Measurements from ENCODE around the gene CCSER2. TPM values are rescaled to one million over a fixed set of nuclear protein-coding genes. Genes with fewer than 3 reads are reported as not detected.

Gene CCSER2
- total RNA-seq, 1 experiment from 2014 or later: 23.1 TPM

GRCh38 chr10:84401854-84402611 is 73.6 kb downstream of the CCSER2 start:
- no peak for TF ChIP-seq CTCF (IDR thresholded peaks at IDR 0.05; ENCODE audit: insufficient read depth in 1 of 2, low read depth in 1 of 2, low read length in 1 of 2, severe bottlenecking in 1 of 2, unreplicated experiment in 1 of 2)
- no peak for DNase-seq
- Histone ChIP-seq H3K27me3 (replicated peaks; ENCODE audit: control insufficient read depth, insufficient read depth, low read length) (no peaks in the 10 kb centered on the region), H3K4me1 (no peaks in the 10 kb centered on the region), H3K36me3 (ENCODE audit: control insufficient read depth, insufficient read depth, low read length) (no peaks in the 10 kb centered on the region), H3K9me3 (peaks cover 7% of the 10 kb centered on the region; the same call in 1 of the 2 replicates), H3K4me3 (ENCODE audit: low read depth, low read length) (no peak overlapping the region)
- POLR2A ChIA-PET: no interaction called here
- CTCF ChIA-PET: no interaction called here
- Mint-ChIP-seq H3K27me3 (ENCODE audit: insufficient read depth, unreplicated experiment) (no peaks in the 10 kb centered on the region), H3K9me3 (ENCODE audit: unreplicated experiment) (no peaks in the 10 kb centered on the region), H3K4me1 (ENCODE audit: low read depth, unreplicated experiment) (peaks cover 7% of the 10 kb centered on the region), H3K4me3 (ENCODE audit: unreplicated experiment) (no peak overlapping the region), H3K36me3 (ENCODE audit: insufficient read depth, unreplicated experiment) (no peaks in the 10 kb centered on the region), H3K27ac (ENCODE audit: unreplicated experiment) (no peak overlapping the region)
- no TSS peak for BruUV-seq (replicated peaks)
- intact Hi-C loops (cut with micrococcal nuclease; ENCODE audit: unreplicated experiment): no loop called here

DNA sequence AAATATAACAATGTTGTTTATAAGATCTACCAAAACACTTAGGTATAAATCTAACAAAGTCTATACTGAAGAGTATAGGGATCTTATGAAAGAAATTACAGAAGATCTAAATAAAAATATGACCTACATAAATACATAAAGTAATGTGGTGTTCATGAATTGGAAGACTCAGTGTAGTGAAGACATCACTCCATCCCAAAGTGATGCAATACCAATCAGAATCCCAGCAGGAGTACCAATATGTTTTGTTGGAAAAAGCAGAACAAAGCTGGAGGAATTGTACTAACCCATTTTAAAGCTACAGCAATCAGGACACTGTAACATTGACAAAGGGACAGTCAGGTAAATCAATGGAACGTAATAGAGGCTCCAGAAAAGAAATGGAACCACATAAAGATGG is 76.4 kb downstream of the CCSER2 start:
- intact Hi-C loops (cut with micrococcal nuclease; ENCODE audit: unreplicated experiment): no loop called here
- Mint-ChIP-seq H3K4me1 (ENCODE audit: low read depth, unreplicated experiment) (no peaks in the 10 kb centered on the region), H3K36me3 (ENCODE audit: insufficient read depth, unreplicated experiment) (no peaks in the 10 kb centered on the region), H3K4me3 (ENCODE audit: unreplicated experiment) (no peak overlapping the region), H3K27me3 (ENCODE audit: insufficient read depth, unreplicated experiment) (no peaks in the 10 kb centered on the region), H3K9me3 (ENCODE audit: unreplicated experiment) (no peaks in the 10 kb centered on the region), H3K27ac (ENCODE audit: unreplicated experiment) (no peak overlapping the region)
- ChIA-PET POLR2A (no interaction called here), CTCF (no interaction called here)
- DNase-seq: no peak
- peaks cover 7% of the 10 kb centered on the region; the same call in 1 of the 2 replicates for H3K9me3 ChIP-seq
- no peak for TF ChIP-seq CTCF (IDR thresholded peaks at IDR 0.05; ENCODE audit: insufficient read depth in 1 of 2, low read depth in 1 of 2, low read length in 1 of 2, severe bottlenecking in 1 of 2, unreplicated experiment in 1 of 2)
- no peaks in the 10 kb centered on the region for H3K27me3 ChIP-seq (replicated peaks; ENCODE audit: control insufficient read depth, insufficient read depth, low read length)
- no peaks in the 10 kb centered on the region for H3K4me1 ChIP-seq
- no TSS peak for BruUV-seq (replicated peaks)
- H3K4me3 ChIP-seq (ENCODE audit: low read depth, low read length): no peak overlapping the region
- no peaks in the 10 kb centered on the region for H3K36me3 ChIP-seq (ENCODE audit: control insufficient read depth, insufficient read depth, low read length)

DNA sequence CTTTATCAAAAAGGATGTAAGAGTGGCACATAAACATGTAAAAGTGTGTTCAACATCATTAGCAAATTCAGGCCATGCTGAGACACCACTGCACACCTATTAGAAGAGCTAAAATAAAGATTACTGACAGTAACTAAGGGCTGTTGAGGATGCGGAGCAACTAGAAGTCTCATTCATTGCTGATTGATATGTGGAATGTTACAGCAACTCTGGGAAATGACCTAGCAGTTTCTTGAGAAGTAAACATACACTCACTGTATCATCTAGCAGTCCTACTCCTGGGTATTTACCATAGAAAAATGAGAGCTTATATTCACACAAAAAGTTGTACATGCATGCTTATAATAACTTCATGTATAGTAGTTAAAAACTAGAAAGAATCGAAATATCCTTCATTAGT is 77.3 kb downstream of the CCSER2 start:
- intact Hi-C loops (cut with micrococcal nuclease; ENCODE audit: unreplicated experiment): no loop called here
- H3K4me3 Mint-ChIP-seq (ENCODE audit: unreplicated experiment): no peak overlapping the region
- ChIA-PET POLR2A (no interaction called here), CTCF (no interaction called here)
- peaks cover 3% of the 10 kb centered on the region for H3K36me3 Mint-ChIP-seq (ENCODE audit: insufficient read depth, unreplicated experiment)
- H3K9me3 Mint-ChIP-seq (ENCODE audit: unreplicated experiment): peaks cover 8% of the 10 kb centered on the region
- no peak overlapping the region for H3K27ac Mint-ChIP-seq (ENCODE audit: unreplicated experiment)
- no peak for DNase-seq
- Histone ChIP-seq H3K4me3 (ENCODE audit: low read depth, low read length) (no peak overlapping the region), H3K9me3 (no peaks in the 10 kb centered on the region), H3K4me1 (no peaks in the 10 kb centered on the region), H3K27me3 (replicated peaks; ENCODE audit: control insufficient read depth, insufficient read depth, low read length) (no peaks in the 10 kb centered on the region), H3K36me3 (ENCODE audit: control insufficient read depth, insufficient read depth, low read length) (no peaks in the 10 kb centered on the region)
- no peaks in the 10 kb centered on the region for H3K4me1 Mint-ChIP-seq (ENCODE audit: low read depth, unreplicated experiment)
- no TSS peak for BruUV-seq (replicated peaks)
- no peaks in the 10 kb centered on the region for H3K27me3 Mint-ChIP-seq (ENCODE audit: insufficient read depth, unreplicated experiment)
- no peak for TF ChIP-seq CTCF (IDR thresholded peaks at IDR 0.05; ENCODE audit: insufficient read depth in 1 of 2, low read depth in 1 of 2, low read length in 1 of 2, severe bottlenecking in 1 of 2, unreplicated experiment in 1 of 2)
